ENCODE results near the gene RAB3IP. TPM values are rescaled to one million over a fixed set of nuclear protein-coding genes. Genes with fewer than 3 reads are reported as not detected.
"Not testable (repeated sequence)": the region's sequence is repeated elsewhere in the genome, so short reads cannot be mapped to it uniquely, and the experiment has no call there.

The RAB3IP gene
- total RNA-seq, 2 experiments from 2014 or later = 17.0 to 29.9 TPM

DNA sequence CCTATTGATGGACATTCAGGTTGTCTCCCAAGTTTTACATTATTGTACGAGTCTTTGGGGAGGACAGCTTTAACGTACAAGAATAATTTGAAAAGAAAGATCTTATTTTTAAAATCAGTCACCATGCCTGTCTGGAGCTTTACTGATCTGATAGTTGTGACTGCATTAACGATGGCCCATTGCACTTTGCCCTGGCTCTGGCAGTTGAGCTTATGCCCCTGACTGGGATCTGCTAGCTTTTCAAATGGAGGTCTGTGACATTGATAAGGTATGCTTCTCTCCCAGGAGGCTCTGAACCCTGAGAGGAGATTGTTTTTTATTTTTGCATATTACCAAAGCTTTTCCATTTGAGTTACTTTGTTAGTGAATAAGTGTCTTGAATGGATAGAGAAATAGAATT is 17.9 kb upstream of the RAB3IP start:
- no peak for DNase-seq
- ChIA-PET POLR2A (no interaction called here), CTCF (no interaction called here)
- Mint-ChIP-seq H3K27ac (no peak overlapping the region), H3K36me3 (ENCODE audit: low read depth) (no peaks in the 10 kb centered on the region), H3K9me3 (no peaks in the 10 kb centered on the region), H3K27me3 (peaks cover 10% of the 10 kb centered on the region), H3K4me3 (no peak overlapping the region), H3K4me1 (no peaks in the 10 kb centered on the region)

DNA sequence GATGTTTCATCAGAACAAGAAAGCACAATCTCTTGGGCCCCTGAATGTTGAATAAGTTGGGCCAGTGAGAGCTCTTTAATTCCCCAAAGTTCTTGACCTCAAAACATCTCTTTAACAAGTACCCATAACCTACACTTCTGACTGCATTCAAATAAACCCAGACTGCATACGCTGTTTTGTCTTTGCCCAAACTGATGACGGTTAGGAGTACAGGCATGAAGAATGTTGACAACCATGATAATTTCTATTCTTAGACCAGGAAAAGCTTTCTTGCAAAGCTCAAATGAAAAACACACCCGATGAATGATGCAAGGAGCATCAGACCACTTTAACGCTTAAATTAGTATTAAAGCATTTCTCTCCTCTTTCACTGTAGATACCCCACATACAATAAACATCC is 11.7 kb upstream of the RAB3IP start:
- no peaks in the 10 kb centered on the region for H3K4me1 Mint-ChIP-seq
- no peak overlapping the region for H3K27ac Mint-ChIP-seq
- H3K9me3 Mint-ChIP-seq = no peaks in the 10 kb centered on the region
- POLR2A ChIA-PET = no interaction called here
- no peak for DNase-seq
- no peaks in the 10 kb centered on the region for H3K36me3 Mint-ChIP-seq (ENCODE audit: low read depth)
- no peak overlapping the region for H3K4me3 Mint-ChIP-seq
- H3K27me3 Mint-ChIP-seq = peaks cover 17% of the 10 kb centered on the region
- CTCF ChIA-PET = interaction anchor here (2.6 kb wide), 1 partner anchor 11 kb away, joined by 8 read pairs; no protein-coding TSS in a partner anchor

DNA sequence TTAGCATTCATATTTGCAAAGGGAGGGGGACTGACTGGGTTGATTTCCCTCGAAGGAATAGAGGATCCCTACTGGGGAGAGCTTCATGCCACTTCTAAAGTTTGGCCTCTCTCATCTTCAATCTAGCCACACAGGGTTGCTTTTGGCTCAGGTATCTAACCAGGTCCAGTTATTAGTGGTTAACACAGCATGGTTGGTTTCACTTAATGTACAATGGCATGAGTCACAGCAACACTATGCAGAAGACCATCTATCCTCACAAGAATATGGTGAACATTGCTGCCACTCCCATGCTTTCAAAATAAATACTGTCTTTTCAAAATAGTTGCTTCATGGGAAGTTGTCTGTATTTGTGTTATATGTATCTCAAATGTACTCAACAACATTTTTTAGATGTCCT is 6.6 kb upstream of the RAB3IP start:
- H3K4me1 Mint-ChIP-seq = no peaks in the 10 kb centered on the region
- no peaks in the 10 kb centered on the region for H3K36me3 Mint-ChIP-seq (ENCODE audit: low read depth)
- no peak overlapping the region for H3K4me3 Mint-ChIP-seq
- peaks cover 27% of the 10 kb centered on the region for H3K27me3 Mint-ChIP-seq
- no peak for DNase-seq
- H3K9me3 Mint-ChIP-seq = no peaks in the 10 kb centered on the region
- ChIA-PET CTCF (no interaction called here), POLR2A (no interaction called here)
- no peak overlapping the region for H3K27ac Mint-ChIP-seq

DNA sequence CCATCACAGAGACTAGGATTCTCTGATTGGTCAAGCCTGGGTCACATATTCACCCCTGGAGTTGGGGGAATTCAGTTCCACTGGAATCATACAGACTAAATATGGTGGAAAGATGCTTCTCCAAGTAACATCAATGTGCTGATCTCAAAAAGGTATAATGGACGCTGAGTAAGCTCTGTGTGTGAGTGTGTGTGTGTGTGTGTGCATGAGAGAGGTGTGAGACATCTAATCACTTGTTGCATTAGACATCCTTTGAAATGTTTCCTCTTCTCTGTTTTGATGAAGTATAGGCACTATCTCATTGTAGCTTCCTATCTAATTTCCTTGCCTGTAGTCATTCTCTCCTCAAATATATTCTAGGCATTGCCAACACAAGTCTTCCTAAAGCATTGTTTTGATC is 5.0 kb upstream of the RAB3IP start:
- DNase-seq = no peak
- no peak overlapping the region for H3K27ac Mint-ChIP-seq
- peaks cover 31% of the 10 kb centered on the region for H3K27me3 Mint-ChIP-seq
- ChIA-PET CTCF (no interaction called here), POLR2A (no interaction called here)
- no peaks in the 10 kb centered on the region for H3K9me3 Mint-ChIP-seq
- no peak overlapping the region for H3K4me3 Mint-ChIP-seq
- H3K36me3 Mint-ChIP-seq (ENCODE audit: low read depth) = no peaks in the 10 kb centered on the region
- peaks cover 4% of the 10 kb centered on the region for H3K4me1 Mint-ChIP-seq

DNA sequence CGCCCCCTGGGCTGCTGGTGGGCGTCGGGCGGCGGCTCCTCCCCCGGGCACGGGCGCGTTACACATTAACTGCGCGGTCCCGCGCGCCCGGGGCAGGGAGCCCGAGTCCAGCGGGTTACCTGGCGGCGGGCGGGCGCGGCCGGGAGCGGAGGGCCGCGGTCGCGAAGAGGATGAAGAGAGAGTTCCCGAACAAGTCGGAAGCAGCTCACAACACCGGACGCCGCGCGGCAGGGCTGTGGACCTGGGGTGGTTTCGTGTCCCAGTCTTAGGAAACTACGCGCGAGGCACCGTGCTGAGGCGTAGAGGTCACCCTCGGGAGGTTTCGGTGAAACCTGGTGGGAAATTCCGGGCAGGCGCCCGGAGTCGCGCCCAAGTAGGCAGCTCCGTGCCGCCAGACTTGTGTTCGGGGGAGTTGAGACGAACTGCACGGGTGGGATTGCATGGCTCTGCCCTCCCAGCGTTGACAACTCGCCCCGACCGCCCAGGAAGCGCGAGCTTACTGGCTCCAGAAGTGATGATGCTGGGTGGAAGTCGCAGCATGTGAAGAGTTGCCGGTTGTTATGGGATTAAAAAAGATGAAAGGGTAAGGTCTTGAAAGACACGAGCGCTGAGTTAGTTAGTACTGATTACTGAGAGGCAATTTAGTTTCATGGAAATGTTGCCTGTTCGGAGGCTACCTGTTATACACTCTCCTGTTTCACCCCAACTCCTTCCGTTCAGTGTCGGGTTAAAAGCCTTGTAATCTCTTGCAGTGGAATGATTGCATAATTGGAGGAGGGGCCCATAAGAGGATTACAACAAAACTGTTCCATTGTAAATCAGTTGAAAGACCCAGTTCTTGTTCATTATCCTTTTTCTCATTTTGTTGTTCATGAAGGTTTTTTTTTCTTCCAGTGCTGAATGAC is 879 bp downstream of the RAB3IP start:
- H3K27me3 Mint-ChIP-seq = peaks cover 19% of the 10 kb centered on the region
- no peaks in the 10 kb centered on the region for H3K36me3 Mint-ChIP-seq (ENCODE audit: low read depth)
- no peaks in the 10 kb centered on the region for H3K9me3 Mint-ChIP-seq
- peaks cover 18% of the 10 kb centered on the region for H3K4me1 Mint-ChIP-seq
- peak overlapping the region; percentile 51 for H3K27ac Mint-ChIP-seq
- DNase-seq = peak; percentile 57
- H3K4me3 Mint-ChIP-seq = peak overlapping the region; percentile 80
- ChIA-PET CTCF (interaction anchor here (0.9 to 1.3 kb wide), 2 partner anchors 8 to 578 kb away, joined by 3 read pairs; no protein-coding TSS in a partner anchor), POLR2A (interaction anchor here (0.6 to 1.4 kb wide), 6 partner anchors 181 to 504 kb away, joined by 3 to 6 read pairs (median 3); no protein-coding TSS in a partner anchor)

DNA sequence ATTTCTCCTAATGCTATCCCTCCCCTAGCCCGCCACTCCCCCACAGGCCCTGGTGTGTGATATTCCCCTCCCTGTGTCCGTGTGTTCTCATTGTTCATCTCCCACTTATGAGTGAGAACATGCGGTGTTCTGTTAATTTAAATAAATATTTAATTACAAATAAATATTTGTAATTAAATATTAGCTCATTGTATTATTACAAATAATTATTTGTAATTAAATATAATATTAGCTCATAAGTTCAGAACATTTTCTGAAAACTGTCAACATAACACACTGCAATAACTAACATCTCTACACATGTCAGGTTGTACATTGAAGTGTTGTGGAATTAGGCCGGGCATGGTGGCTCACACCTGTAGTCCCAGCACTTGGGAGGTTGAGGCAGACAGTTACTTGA is 5.4 kb downstream of the RAB3IP start:
- Mint-ChIP-seq H3K27ac (no peak overlapping the region), H3K4me1 (peaks cover 14% of the 10 kb centered on the region), H3K4me3 (no peak overlapping the region), H3K9me3 (no peaks in the 10 kb centered on the region), H3K36me3 (ENCODE audit: low read depth) (no peaks in the 10 kb centered on the region), H3K27me3 (no peaks in the 10 kb centered on the region)
- CTCF ChIA-PET = interaction anchor here (0.6 to 0.7 kb wide), 2 partner anchors 336 to 387 kb away, joined by 4 read pairs; no protein-coding TSS in a partner anchor
- no peak for DNase-seq
- POLR2A ChIA-PET = no interaction called here

DNA sequence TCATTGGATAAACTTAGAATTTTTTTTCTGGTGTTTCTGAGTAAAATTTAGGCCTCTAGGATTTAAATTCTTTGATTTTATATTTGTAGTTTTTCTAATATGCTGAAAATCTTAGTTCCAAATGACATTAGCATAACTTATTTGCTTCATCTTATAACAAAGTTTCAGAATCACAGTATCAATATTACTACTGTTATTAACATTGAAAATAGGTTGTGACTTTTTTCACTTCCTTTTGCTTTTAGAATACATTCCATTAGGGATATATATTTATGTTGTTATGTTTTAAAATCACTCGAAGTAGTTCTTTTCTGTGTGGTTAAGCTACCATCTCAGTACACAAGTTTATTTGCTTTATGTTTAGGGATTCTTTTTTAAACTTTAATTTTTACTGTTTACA is 12.8 kb downstream of the RAB3IP start:
- H3K4me3 Mint-ChIP-seq = no peak overlapping the region
- peaks cover 5% of the 10 kb centered on the region for H3K4me1 Mint-ChIP-seq
- peaks cover 15% of the 10 kb centered on the region for H3K36me3 Mint-ChIP-seq (ENCODE audit: low read depth)
- POLR2A ChIA-PET = no interaction called here
- no peak overlapping the region for H3K27ac Mint-ChIP-seq
- H3K9me3 Mint-ChIP-seq = peaks cover 2% of the 10 kb centered on the region
- CTCF ChIA-PET = no interaction called here
- DNase-seq = no peak
- H3K27me3 Mint-ChIP-seq = no peaks in the 10 kb centered on the region

DNA sequence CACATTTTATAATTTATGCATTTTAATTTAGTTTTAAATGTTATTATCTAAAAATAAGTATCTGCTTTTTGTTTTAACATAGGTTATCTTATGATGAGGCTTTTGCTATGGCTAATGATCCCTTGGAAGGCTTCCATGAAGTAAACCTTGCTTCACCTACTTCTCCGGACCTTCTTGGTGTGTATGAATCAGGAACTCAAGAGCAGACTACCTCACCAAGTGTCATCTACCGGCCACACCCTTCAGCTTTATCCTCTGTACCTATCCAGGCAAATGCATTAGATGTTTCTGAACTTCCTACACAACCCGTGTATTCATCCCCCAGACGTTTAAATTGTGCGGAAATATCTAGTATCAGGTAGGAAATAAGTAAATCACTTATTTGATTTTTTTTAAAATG is 16.6 kb downstream of the RAB3IP start:
- Mint-ChIP-seq H3K4me1 (peaks cover 9% of the 10 kb centered on the region), H3K9me3 (peaks cover 8% of the 10 kb centered on the region), H3K4me3 (no peak overlapping the region), H3K27me3 (no peaks in the 10 kb centered on the region), H3K36me3 (ENCODE audit: low read depth) (peaks cover 35% of the 10 kb centered on the region), H3K27ac (no peak overlapping the region)
- ChIA-PET CTCF (no interaction called here), POLR2A (no interaction called here)
- DNase-seq = no peak

DNA sequence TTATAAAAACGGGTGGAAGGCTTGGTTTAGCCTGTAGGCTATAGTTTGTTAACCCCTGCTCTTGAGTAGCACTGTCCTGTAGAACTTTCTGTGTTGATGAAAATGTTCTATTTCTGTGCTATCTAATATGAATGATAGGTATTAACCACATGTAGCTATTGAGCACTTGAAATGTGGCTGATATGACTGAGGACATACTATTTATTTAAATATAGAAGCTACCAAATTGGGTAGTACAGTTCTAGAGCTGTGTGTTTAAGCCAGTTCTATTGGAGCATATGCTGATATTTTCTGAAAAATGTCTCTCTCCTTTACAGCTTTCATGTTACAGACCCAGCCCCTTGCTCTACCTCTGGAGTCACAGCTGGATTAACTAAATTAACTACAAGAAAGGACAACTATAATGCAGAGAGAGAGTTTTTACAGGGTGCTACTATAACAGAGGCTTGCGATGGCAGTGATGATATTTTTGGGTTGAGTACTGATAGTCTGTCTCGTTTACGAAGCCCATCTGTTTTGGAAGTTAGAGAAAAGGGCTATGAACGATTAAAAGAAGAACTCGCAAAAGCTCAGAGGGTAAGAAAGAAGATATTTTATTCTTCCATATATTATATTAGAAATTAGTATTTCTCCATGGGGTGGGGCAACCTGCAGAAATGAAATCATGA is 17.6 kb downstream of the RAB3IP start:
- ChIA-PET CTCF (no interaction called here), POLR2A (no interaction called here)
- H3K4me3 Mint-ChIP-seq = no peak overlapping the region
- H3K36me3 Mint-ChIP-seq (ENCODE audit: low read depth) = peaks cover 45% of the 10 kb centered on the region
- H3K27me3 Mint-ChIP-seq = no peaks in the 10 kb centered on the region
- H3K4me1 Mint-ChIP-seq = peaks cover 9% of the 10 kb centered on the region
- H3K27ac Mint-ChIP-seq = no peak overlapping the region
- DNase-seq = no peak
- H3K9me3 Mint-ChIP-seq = peaks cover 15% of the 10 kb centered on the region

DNA sequence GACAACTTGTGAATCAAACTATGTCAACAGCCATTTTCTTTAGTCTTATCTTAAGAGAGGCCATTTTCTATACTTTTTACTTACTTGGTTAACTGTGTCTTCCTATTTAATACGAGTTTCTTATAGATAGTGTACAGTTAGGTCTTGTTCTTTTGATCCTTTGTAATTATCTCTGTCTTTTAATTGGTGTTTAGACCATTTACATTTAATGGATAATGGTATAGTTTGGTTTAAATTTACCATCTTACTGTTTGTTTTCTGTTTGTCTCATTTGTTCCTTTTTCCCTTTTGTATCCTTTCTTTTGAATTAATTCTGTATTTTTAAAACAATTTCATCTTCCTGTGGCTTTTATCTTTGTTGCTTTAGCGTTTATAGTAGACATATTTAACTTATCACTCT is 19.4 kb downstream of the RAB3IP start:
- CTCF ChIA-PET = no interaction called here

DNA sequence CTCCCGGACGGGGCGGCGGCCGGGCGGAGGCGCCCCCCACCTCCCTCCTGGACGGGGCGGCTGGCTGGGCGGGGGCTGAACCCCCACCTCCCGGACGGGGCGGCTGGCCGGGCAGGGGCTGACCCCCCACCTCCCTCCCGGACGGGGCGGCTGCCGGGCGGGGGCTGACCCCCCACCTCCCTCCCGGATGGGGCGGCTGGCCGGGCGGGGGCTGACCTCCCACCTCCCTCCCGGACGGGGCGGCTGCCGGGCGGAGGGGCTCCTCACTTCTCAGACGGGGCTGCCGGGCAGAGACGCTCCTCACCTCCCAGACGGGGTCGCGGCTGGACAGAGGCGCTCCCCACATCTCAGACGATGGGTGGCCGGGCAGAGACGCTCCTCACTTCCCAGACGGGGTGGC is 20.9 kb downstream of the RAB3IP start:
- H3K27me3 Mint-ChIP-seq, DNase-seq, H3K4me3 Mint-ChIP-seq, POLR2A ChIA-PET, H3K4me1 Mint-ChIP-seq, CTCF ChIA-PET, H3K27ac Mint-ChIP-seq: not testable (repeated sequence)
- peaks cover 22% of the 10 kb centered on the region for H3K9me3 Mint-ChIP-seq
- H3K36me3 Mint-ChIP-seq (ENCODE audit: low read depth) = peaks cover 68% of the 10 kb centered on the region

More for the DNA sequence above, 19.4 kb downstream of the RAB3IP start:
- POLR2A ChIA-PET = no interaction called here
- Mint-ChIP-seq H3K27ac (no peak overlapping the region), H3K4me3 (no peak overlapping the region), H3K4me1 (peaks cover 9% of the 10 kb centered on the region), H3K9me3 (peaks cover 22% of the 10 kb centered on the region), H3K36me3 (ENCODE audit: low read depth) (peaks cover 56% of the 10 kb centered on the region), H3K27me3 (no peaks in the 10 kb centered on the region)
- DNase-seq = no peak

DNA sequence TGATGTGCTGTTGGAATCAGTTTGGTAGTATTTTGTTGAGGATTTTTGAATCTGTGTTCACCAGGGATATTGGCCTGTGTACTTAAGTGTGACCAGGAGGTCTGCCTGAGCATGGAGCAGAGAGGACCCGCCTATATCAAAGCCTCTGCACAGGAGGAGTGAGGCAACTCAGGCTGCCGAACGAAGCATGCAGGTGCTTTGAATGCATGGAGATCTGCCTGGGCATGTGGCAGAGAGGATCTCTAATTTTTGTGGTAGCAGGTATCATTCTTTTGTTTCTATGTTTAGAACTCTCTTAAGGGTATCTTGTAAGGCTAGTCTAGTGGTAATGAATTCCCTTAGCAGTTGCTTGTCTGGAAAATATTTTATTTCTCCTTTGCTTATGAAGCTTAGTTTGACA is 26.9 kb downstream of the RAB3IP start:
- no peak overlapping the region for H3K27ac Mint-ChIP-seq
- no peak for DNase-seq
- POLR2A ChIA-PET = no interaction called here
- H3K9me3 Mint-ChIP-seq = peaks cover 45% of the 10 kb centered on the region
- H3K4me1 Mint-ChIP-seq = no peaks in the 10 kb centered on the region
- CTCF ChIA-PET = no interaction called here
- no peaks in the 10 kb centered on the region for H3K27me3 Mint-ChIP-seq
- no peak overlapping the region for H3K4me3 Mint-ChIP-seq
- H3K36me3 Mint-ChIP-seq (ENCODE audit: low read depth) = peaks cover 81% of the 10 kb centered on the region

DNA sequence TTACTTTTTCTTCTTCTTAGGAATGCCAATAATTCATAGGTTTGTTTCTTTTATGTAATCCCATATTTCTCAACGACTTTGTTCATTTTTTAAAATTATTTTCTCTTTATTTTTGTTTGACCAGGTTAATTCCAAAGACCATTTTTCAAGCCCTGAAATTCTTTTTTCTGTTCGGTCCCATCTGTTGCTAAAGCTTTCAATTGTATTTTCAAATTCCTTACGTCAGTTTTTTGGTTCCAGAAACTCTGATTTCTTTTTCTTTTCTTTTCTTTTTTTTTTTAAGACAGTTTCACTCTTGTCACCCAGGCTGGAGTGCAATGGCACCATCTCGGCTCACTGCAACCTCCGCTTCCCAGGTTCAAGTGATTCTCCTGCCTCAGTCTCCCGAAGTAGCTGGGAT is 27.6 kb downstream of the RAB3IP start:
- no peak overlapping the region for H3K27ac Mint-ChIP-seq
- no peaks in the 10 kb centered on the region for H3K4me1 Mint-ChIP-seq
- no peaks in the 10 kb centered on the region for H3K27me3 Mint-ChIP-seq
- peaks cover 40% of the 10 kb centered on the region for H3K9me3 Mint-ChIP-seq
- DNase-seq = no peak
- ChIA-PET CTCF (no interaction called here), POLR2A (no interaction called here)
- H3K4me3 Mint-ChIP-seq = no peak overlapping the region
- H3K36me3 Mint-ChIP-seq (ENCODE audit: low read depth) = peaks cover 76% of the 10 kb centered on the region

DNA sequence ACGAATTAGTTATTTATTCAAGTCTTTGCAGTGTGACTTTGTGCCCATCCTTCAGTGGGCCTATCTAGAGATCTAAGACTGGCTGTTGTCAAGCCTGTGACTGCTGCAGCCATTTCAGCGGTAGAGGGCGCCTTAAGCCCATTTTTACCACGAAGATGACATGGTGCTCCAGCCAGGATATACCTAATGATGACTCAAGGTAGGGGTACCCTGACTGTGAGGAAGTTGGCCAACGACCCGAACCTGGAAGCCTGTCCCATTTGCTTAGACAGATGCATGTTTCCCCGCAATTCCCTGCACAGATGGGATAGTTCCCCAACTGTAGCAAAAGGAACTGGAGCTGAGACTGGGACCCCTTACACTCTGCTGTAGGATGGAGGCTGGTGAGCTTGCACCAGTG is 41.3 kb downstream of the RAB3IP start:
- peaks cover 10% of the 10 kb centered on the region for H3K9me3 Mint-ChIP-seq
- peaks cover 22% of the 10 kb centered on the region for H3K36me3 Mint-ChIP-seq (ENCODE audit: low read depth)
- ChIA-PET CTCF (no interaction called here), POLR2A (no interaction called here)
- H3K4me3 Mint-ChIP-seq = no peak overlapping the region
- H3K4me1 Mint-ChIP-seq = no peaks in the 10 kb centered on the region
- no peaks in the 10 kb centered on the region for H3K27me3 Mint-ChIP-seq
- DNase-seq = no peak
- no peak overlapping the region for H3K27ac Mint-ChIP-seq

Data from activated CD4-positive, alpha-beta memory T cell treated with anti-CD3 and anti-CD28 coated beads, Interleukin-2, amount 10 ng/mL, durations not matched to agents 7 days and 5 days (primary cell).